Fibroblast of upper back skin (primary cell): ENCODE data around the gene COBLL1.

Experiments used
- DNase-seq: peaks from one replicate; pipeline ENCODE4 v3.0.0-alpha.2; 2013

Gene COBLL1

DNA sequence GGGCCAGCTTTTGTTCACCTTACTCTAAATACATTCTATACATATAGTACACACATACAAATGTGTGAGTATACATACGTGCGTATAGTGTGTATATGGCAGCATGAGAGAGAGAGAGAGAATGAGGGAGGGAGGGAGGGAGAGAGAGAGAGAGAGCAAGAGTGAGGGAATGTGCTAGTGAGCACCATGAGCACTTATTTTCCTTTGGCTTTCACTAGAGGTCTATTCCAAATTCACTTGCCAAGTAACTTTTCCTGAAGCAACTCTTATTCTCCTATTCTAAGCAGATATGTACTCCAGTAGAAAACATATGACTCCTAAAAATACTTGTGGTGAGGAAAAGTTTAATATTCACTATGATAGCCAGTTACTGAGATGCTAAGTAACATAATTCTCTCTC is 85.7 kb downstream of the COBLL1 start:
- DNase-seq, result no peak

DNA sequence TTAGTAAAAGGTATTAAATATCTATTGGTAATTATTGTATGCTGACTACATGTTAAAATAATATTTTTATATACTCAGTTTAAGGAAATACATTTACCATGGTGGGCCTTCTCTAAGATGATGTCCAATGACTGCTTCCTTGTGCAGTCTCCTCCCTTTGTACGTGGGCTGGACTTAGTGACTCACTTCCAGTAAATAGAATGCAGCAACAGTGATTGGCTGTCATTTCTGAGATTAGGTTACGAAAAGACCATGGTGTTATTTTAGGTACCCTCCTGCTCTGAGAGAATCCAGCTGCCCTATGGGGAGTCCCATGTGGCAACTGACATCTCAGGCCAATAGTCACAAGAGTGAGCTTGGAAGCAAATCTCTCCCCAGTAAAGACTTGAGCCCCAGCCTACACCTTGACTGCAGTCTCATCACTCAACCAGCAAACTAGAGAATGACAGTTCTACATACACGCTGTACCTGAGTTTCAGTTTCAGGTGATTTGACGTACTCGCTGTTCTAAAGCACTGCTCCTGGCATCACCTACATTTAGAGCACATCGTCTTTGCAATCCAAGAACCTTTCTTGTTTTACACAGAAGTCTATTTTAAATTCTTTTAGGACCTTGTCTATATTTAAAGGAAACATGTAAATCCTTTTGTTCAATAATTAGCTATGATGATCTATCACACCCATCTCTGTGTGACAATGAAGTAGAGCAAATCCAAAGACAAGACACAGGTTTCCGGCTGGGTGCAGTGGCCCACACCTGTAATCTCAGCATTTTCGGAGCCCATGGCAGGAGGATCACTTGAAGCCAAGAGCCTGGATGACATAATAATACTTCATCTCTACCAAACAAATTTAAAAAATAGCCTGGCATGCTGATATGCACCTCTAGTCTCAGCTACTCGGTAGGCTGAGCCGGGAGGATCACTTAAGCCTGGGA is 87.2 kb downstream of the COBLL1 start:
- no peak for DNase-seq

DNA sequence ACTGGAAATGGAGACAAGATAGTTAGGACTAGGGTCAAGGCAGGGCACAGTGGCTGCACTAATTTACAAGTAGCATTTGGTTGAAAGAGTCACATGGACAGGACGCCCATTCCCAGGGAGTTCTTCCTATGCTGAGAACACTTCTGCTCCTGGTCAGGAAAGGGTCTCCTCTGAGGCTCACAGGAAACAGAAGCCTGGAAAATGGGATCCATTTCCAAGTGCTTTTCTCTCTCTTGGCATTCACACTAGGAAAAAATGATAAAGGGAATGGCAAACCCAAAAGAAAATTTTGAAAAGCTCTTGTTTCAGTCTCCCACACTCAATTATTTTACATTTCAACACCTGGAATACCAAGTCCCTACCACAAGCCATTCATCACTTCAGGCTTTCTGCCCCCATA is 88.7 kb downstream of the COBLL1 start:
- DNase-seq, result no peak

DNA sequence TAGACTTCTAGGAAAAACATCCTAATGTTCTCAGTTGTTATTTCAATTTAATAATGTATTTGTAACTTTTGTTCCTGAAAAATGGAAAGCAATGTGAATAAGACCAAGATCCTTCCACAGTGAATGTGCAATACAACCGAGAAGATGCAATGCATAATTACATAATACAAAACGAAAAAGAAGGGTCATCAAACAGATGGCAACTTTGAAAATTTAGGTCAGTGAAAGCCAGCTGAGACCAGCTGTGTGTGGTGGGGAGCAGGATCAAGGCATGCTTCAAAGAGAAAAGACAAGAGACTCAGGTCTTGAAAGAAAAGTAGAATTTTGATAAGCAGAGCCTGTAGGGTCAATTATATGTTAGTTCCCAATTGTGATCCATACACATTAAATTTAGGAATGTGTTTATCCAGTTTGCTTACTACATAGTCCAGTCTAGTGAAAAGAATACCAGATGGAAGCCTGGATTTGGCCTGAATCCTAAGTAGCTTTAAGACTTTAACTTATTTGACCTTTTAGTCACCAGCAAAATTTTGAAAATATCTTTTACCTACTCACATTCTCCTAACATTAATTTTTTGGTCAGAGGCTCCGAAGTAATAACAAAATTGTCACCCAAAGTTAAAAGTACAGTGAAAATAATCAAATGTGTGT is 93.7 kb downstream of the COBLL1 start:
- DNase-seq, result no peak

DNA sequence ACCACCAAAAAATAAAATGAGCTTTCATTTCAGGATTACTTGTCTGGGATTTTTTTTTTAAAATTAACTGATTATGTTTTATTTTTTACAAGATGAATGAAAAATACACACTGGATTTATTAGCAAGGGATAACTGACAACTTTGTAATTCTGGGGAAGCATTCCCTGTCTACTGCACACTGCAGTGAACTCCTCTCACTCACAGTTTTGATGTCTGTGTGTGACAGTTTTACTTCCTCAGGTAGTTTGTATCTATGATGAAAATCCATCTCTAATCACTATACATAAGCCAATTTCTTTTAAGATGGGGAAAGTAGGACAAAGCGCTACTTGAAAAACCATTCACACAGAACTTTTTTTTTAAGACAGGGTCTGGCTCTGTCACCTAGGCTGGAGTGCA is 94.5 kb downstream of the COBLL1 start:
- DNase-seq, result no peak

DNA sequence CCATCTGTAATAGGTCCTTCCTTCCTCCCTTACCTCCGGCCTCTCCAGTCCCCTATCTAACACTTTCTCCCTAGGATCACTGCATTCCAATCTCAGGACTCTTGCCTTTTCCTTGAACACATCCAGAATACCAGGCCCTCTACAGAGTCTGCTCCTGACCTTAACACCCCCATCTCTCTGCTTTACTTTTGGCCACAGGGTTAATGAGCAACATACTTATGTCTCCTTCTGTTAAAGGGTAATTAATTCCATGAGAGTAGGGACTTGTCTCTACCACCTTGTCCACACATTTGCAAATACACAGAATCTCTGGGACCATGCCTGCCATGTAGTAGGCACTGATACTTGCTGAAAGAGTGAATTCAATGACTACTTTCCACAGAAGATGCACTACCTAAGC is 94.9 kb downstream of the COBLL1 start:
- DNase-seq, result no peak

DNA sequence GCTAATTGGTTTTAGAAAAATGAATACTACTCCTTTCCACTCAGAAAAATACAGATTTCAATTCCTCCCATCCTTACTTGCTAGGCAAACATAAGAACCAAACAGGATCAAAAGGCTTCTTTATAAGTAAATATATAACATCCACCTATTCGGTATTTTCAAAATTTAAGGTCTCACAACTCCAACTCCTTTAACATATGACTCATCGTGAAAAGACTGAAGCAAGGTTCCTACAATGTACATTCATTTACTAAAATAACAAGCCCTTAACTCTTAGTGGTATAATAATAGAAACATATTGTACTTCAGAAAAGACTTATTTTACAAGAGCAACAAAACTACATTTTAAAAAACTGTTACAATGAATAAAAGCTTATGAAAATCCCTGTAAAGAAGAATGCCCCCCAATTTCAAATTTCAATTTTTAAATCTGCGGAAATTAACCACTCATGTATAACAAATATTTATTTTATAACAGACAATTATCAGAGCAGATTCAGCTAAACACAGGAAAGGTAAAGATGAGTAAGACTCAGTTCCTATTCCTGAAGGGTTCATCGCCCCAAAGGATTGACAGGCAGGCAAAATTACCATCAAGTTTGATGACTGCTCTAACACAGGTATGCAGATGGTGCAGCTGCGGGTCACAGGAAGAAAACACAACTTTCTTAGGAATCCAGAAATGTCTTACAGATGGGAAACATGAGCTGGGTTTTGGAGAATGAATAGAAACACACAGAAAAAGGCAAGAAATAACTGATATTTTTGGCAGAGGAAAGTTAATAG is 96.4 kb downstream of the COBLL1 start:
- peak; percentile 14 for DNase-seq

DNA sequence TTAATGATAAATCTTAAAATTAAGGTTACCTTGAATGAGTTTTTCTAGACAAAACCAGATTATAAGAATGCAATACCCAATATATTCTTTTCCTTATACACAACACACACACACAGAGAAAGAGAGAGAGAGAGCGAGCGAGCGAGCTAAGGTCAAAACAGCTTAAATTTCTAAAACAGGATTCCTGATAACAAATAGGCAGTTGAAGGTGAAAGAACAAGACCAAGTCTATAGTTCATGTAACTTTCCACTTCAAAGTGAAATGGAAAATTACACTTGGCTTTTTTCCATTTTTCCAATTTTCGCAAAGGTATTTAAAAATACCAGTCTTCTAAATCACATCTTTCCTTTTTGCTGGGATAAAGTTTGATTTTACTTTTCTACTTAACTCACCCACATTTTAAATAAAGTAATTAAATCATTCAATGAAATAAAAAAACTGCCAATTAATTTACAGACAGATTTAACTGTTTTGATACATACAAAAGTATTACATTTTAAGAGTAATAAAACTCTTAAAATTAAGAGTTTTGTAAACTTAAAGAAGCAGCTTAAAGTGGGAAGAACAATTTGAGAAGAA is 98.8 kb downstream of the COBLL1 start:
- no peak for DNase-seq

DNA sequence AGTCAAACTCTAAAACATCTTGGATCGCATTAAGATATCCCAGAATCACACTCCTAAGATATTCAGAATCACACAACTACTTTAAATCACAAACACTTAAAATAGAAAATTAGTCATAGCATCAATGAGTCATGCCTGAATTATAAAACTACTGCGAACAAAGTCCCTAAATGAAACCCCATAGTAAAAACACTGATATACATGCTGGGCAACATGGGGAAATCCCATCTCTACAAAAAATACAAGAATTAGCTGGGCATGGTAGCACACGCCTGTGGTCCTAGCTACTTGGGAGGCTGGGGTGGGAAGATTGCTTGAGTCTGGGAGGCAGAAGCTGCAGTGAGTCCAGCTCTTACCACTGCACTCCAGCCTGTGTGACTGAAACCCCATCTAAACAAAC is 101.7 kb downstream of the COBLL1 start:
- peak; percentile 52 for DNase-seq

DNA sequence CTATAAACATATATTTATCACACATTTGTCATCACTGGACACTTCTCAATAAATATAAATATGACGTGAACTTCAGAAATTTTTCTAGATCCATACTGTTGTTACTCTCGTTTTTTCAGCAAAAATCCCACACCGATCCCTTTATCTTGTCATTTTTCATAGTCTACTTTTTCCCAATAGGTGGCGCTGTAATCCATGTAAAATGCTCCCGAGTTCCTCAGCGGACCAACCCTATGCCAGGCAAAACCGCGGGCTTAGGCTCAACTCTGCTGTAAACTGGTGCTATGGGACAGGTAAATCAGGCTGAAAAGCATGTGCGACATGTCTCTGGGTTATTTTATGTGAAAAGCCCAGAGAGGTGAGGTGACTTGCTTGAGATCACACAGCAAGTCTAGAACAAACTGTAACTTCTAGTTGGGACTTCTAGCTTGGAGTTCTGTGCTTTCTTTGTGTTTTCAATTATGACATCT is 104.0 kb downstream of the COBLL1 start:
- DNase-seq, result peak; percentile 66

DNA sequence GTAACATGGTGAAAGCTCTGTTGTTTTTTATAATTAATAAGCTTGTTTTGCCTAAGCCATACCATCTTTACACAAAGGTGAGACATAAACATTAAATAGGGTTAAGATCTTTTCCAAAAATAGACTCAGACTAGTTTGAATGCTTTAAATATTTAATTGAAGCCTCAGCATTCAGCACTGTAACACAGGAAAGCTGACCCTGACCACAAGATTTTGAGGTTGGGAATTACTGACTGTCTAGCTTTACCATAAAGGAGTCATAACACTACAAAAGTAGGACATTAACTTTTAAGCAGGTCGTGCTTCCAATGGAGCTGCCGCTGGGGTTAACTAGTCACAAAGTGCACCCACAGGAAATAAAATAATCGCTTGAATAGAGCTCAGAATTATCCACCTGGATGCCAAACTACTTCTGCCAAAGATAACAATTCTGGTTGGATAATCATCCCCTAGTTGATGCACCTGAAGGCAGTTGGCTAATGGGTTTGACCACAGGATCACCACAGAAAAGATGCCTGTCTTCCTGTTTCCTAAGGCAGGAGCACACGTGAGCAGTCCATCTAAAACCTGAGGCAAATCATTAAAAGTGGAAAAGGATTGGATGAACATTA is 106.2 kb downstream of the COBLL1 start:
- peak; percentile 58 for DNase-seq

DNA sequence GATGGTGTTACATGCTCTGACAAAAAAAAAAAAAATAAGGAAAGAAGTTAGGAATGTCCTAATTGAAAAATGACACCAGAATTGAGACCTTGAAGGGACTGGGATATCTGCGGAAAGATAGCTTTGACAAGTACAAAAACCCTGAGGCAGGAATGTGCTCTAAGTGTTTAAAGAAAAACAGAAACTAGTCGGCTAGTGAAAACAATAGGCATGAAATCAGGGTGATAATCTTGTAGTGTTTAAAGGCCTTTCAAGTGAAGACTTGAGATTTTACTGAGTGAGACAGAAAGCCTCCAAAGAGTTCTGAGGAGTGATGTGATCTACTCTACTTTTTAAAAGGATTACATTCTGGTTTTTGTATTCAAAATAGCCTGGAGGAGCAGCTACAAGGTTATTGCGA is 107.4 kb downstream of the COBLL1 start:
- no peak for DNase-seq

DNA sequence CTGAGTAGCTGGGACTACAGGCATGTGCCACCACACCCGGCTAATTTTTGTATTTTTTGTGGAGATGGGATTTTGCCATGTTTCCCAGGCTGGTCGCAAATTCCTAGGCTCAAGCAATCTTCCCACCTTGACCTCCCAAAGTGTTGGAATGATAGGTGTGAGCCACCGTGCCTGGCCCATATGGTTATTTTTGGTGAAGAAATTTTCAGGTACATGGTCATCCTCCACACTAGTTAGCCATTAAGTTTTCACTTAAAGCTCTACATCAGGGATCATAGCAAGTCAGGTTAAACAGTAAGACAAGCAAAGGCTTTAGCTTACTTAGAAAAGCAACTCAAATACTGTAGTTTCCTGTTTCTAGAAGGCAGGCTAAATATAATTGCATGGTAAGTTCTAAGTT is 116.1 kb downstream of the COBLL1 start:
- DNase-seq, result no peak

DNA sequence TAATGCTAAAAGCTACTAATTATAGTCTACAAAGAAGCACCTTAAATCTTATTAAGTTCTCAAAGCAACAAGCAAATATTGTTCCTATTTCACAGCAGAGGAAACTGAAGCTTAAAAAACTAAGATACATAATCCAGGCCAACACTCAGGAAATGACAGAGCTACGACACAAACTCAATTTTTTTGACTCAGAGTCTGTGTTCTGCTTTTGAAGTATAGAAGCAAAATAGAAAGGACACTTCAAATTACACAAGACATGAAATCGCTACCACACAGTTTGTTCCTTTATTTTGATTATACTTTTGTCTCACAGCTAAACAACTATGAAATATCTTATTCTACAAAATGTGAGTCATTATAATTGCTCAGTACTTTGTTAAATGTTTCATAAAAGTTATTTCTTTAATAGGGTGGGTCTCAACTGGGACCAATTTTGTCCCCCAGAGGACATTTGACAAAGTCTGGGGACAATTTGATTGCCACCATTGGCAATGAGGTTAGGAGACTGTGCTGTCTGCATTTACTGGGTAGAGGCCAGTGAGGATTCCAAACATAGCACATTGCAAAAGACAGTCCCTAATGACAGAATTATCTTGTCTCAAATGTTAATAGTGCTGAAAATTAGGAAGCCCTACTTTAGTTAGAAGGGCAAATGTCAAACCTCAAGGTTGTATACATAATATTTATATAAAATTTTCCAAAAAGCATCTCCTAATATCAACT is 118.8 kb downstream of the COBLL1 start:
- no peak for DNase-seq

DNA sequence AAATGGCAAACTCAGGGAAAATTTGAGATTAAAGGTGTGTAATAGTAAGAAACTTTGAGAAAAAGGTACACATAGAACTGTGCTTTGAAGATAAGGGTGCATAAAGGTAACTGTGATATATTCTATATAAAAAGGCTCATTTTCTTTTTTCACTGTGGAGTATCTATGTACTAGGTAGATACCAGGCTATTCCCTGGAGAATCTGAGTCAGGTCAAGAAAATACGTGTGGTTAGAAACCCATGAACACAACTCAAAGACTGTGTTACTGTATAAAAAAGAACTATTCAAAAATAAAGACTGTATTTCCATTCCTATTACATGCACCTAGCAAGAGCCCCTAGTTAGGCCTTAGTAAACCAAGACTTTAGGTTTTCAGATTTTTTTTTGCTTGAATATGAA is 120.2 kb downstream of the COBLL1 start:
- DNase-seq, result peak; percentile 53

DNA sequence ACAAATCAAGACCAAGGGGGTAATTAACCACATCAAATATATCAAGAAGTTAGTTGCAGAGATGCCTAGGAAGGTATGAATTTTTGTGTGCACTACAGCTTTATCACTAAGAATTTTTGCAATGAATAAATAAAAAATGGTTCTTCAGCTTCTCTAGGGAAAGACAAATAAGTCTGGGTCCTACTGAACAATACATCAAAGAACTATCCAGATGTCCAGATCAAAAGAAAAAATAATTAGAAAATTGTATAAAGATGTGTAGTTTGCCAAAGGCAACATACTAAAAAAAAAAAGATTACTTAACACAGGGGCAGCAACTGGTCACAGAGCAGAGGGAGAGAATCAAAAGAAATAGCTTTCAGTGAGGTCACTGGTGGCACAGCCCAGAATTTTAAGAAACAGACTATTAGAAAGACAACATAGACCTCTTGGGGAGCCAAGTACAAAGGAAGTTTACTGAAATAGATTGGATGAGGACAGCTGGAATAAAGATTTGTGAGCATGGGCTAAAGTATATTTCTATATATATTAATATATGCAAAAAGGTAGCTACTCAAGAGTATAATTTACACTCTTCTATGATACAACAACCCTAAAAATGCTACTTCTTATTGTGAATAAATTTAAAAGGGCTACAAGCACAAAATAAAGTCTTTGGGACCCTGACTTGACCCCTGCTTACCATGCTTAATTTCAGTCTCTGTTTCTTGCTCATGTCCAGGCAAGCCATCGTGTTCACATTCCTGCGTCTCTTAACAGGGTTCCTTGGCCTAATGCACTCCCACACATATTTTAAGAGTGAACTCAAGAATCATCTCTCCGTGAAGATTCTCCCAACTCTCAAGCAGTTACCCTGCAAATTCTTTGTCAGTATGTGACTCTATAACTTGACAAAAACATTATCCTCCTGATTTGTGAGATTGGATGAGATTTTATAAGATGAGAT is 121.4 kb downstream of the COBLL1 start:
- peak; percentile 57 for DNase-seq

DNA sequence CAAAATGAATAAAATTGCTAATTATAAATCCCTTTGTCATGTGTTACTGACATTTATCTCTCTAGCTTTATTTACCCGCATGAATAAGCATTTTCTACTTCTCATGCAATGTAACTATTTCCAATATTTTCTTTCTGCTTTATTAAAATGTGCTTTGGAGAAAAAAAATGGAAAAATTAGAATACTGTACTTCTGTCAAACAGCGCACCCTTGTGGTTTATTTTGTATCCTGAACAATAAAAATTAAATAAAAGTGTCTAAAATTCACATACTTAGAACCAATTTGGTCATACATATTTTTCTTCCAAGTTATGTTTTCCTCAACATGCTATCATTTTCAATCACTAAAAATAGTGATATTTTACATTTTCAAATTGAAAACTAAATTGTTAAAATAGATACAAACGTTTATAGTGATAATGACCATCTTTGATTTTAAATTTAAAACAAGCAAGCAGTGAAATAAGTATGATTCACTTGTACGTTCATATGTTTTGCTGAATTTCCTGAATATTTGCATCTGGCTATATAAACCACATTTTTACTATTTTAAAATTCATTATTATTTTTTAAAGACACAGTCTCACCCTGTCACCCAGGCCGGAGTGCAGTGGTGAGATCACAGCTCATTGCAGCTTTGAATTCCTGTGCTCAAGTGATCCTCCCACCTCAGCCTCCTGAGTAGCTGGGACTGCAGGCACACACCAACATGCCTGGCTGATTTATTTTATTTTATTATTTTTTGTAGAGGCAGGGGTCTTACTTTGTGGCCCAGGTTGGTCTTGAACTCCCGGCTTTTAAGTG is 124.4 kb downstream of the COBLL1 start:
- peak; percentile 42 for DNase-seq

DNA sequence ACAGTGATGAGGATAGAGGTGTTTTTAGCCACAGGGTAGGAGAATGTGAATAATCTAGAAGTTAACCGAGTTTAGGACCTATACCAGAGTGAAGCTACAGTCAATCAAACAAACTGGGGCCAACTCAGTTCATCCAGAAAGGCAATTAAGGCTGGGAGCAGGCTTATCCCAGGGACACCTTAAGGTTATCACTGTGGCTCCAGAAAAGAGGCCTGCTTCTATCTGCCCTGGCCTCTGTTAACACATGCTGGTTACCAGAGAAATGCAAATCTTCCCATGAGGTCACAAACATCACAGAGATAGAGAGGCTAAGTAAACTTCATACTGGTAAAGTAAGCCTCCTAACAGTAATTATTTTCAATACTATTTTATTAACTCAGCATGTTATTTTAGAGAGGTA is 127.2 kb downstream of the COBLL1 start:
- DNase-seq, result no peak

DNA sequence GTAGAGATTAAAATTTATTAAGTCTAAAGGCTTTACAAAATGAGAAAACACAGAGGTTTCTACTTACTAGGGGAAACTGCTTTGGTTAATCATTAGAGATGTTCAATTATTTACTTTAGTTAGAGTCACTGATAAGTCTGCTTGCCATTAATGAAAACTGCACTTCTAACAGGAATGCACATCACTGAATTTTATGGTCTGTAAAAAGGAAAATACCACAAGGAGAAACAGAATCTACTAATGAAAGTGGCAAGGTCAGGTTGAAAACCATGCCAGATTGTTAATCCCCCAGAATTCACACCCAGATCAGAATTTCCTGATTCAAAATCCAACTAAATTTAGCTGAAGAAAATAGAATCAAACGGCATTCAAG is 129.9 kb downstream of the COBLL1 start:
- DNase-seq, result no peak
